Brain pericyte (primary cell): ENCODE data around the gene SULT1B1.
"Not testable (repeated sequence)": the region's sequence is repeated elsewhere in the genome, so short reads cannot be mapped to it uniquely, and the experiment has no call there.

Experiments used
- DNase-seq: peaks from one replicate; pipeline ENCODE4 v3.0.0-alpha.2; 2012; ENCODE audit warnings: low read depth, low spot score

The SULT1B1 gene

GRCh38 chr4:69760455-69760854, at the start of gene SULT1B1:
TSS of gene SULT1B1 (minus strand) at chr4:69760620. CDS start at chr4:69755217, 5,403 bp downstream.
- no peak for DNase-seq

- DNase-seq: no peak
Observed at GRCh38 chr4:69800599-69800998, 40.2 kb upstream of the SULT1B1 start.

- no peak for DNase-seq
Observed at GRCh38 chr4:69799337-69799736, 38.9 kb upstream of the SULT1B1 start.

GRCh38 chr4:69793732-69794131, 33.3 kb upstream of the SULT1B1 start:
- no peak for DNase-seq

- no peak for DNase-seq
Observed at GRCh38 chr4:69787879-69788278, 27.5 kb upstream of the SULT1B1 start.

- DNase-seq: no peak
Observed at GRCh38 chr4:69786547-69786946, 26.1 kb upstream of the SULT1B1 start.

GRCh38 chr4:69785211-69785831, 24.9 kb upstream of the SULT1B1 start:
- DNase-seq: no peak

- no peak for DNase-seq
Observed at GRCh38 chr4:69782651-69783310, 22.4 kb upstream of the SULT1B1 start.

GRCh38 chr4:69781458-69782418, 21.3 kb upstream of the SULT1B1 start:
- no peak for DNase-seq

- no peak for DNase-seq
Observed at GRCh38 chr4:69780141-69780540, 19.7 kb upstream of the SULT1B1 start.

- no peak for DNase-seq
Observed at GRCh38 chr4:69776696-69777095, 16.3 kb upstream of the SULT1B1 start.

- no peak for DNase-seq
Observed at GRCh38 chr4:69775321-69775867, 15.0 kb upstream of the SULT1B1 start.

- DNase-seq: no peak
Observed at GRCh38 chr4:69773484-69773883, 13.1 kb upstream of the SULT1B1 start.

- not testable (repeated sequence) for DNase-seq
Observed at GRCh38 chr4:69768554-69768953, 8.1 kb upstream of the SULT1B1 start.

- DNase-seq: no peak
Observed at GRCh38 chr4:69765751-69766150, 5.3 kb upstream of the SULT1B1 start.

- no peak for DNase-seq
Observed at GRCh38 chr4:69764311-69764710, 3.9 kb upstream of the SULT1B1 start.

- DNase-seq: no peak
Observed at GRCh38 chr4:69763233-69763632, 2.8 kb upstream of the SULT1B1 start.

- DNase-seq: no peak
Observed at GRCh38 chr4:69759189-69759604, 1.2 kb downstream of the SULT1B1 start.

GRCh38 chr4:69757464-69757863, 3.0 kb downstream of the SULT1B1 start:
- DNase-seq: no peak

GRCh38 chr4:69754926-69755580, 5.4 kb downstream of the SULT1B1 start:
- no peak for DNase-seq

GRCh38 chr4:69753686-69754085, 6.7 kb downstream of the SULT1B1 start:
- DNase-seq: no peak
